Peyer's patch (tissue), 4 donors: ENCODE data around the gene SLC39A7. TPM values are rescaled to one million over a fixed set of nuclear protein-coding genes. Genes with fewer than 3 reads are reported as not detected.
A peak's percentile ranks its signal among the peaks of the same experiment; 100 is the strongest.

Experiments used
- DNase-seq, 3 donors: peaks; one replicate each; pipeline ENCODE4 v3.0.0-alpha.2; 2017 to 2019
- H3K27ac ChIP-seq, 4 donors: fragments of 200-600 bp; sonication (generic); one replicate each; pipeline ENCODE4 v1.5.1; 2016 to 2019
- H3K27me3 ChIP-seq, 2 donors: fragments of 200-600 bp; sonication (generic); one replicate each; pipeline ENCODE4 v1.5.1; 2019
- H3K36me3 ChIP-seq, 3 donors: fragments of 200-600 bp; sonication (generic); one replicate each; pipeline ENCODE4 v1.5.1; 2016 to 2019
- H3K4me1 ChIP-seq, 4 donors: fragments of 200-600 bp; sonication (generic); one replicate each; pipeline ENCODE4 v1.5.1; 2016 to 2019
- H3K4me3 ChIP-seq, 4 donors: fragments of 200-600 bp; sonication (generic); 1 replicate in 3 of 4; 2 replicates in 1 of 4; pipeline ENCODE4 v1.5.1; 2016 to 2019; ENCODE audit warnings: mild to moderate bottlenecking in 1 of 4
- H3K9me3 ChIP-seq, 4 donors: fragments of 200-600 bp; sonication (generic); one replicate each; pipeline ENCODE4 v1.5.1; 2016 to 2019; ENCODE audit warnings: mild to moderate bottlenecking in 1 of 4
- POLR2A ChIP-seq, 2 donors: fragments of 450-650 bp; IDR thresholded peaks; one replicate each; pipeline ENCODE4 v1.5.1; 2017; ENCODE audit warnings: antibody characterized with exemption in 2 of 2, mild to moderate bottlenecking in 2 of 2, moderate library complexity in 2 of 2
- total RNA-seq, 4 donors: library from RNA; depleted of rRNA; stranded (reverse); fragments of >200 nt; gene quantifications; one replicate each; pipeline ENCODE4 v1.1.0, GENCODE V29; 2016
- TF ChIP-seq, protein P1 (sequence below), 6 experiments: fragments of 450-650 bp in 4 of 6; fragments of 200-600 bp in 2 of 6; sonication (generic) in 1 of 6; IDR thresholded peaks; one replicate each; pipeline ENCODE4 v1.5.1; 2017 to 2019; ENCODE audit warnings: antibody characterized with exemption in 6 of 6, mild to moderate bottlenecking in 3 of 6, moderate library complexity in 1 of 6

SLC39A7 gene
- total RNA-seq, 4 donors from 2014 or later = 33.8 to 99.0 (median 55.0) TPM

DNA sequence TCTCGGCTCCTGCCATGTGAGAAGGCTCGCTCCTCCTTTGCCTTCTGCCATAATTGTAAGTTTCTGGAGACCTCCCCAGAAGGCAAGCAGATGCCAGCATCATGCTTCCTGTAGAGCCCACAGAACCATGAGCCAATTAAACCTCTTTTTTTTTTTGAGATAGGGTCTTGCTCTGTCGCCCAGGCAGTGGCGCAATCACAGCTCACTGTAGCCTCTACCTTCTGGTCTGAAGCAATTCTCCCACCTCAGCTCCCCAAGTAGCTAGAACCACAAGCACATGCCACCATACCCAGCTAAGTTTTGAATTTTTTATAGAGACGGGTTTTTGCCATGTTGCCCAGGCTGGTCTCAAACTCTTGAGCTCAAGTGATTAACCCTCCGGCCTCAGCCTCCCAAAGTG is 36.2 kb downstream of the SLC39A7 start:
- no peak for DNase-seq

DNA sequence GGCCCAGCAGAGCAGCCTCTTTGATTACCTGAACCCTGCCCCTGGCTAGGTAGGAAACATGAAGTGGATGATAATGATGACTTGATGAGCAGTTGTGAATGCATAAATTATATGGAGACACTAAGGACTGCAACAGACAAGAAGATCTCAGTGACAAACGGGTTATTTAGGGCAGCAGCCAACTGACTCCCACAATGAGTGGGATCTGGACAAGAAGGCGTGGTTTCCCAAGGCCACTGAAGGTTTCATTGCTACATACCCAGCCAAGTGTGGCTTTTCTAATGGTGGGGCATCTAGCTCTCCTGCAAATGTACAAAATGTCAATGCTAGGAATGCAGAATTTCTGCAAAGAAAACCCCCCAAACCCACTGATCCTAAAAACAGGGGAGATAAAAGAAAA is 37.1 kb downstream of the SLC39A7 start:
- Histone ChIP-seq H3K9me3 (no peaks in the 10 kb centered on the region), H3K27me3 (no peaks in the 10 kb centered on the region), H3K4me3 (no peak overlapping the region), H3K27ac (no peak overlapping the region), H3K4me1 (no peaks in the 10 kb centered on the region), H3K36me3 (no peaks in the 10 kb centered on the region)
- no peak for TF ChIP-seq POLR2A (IDR thresholded peaks at IDR 0.05)
- TF ChIP-seq, protein P1, sequence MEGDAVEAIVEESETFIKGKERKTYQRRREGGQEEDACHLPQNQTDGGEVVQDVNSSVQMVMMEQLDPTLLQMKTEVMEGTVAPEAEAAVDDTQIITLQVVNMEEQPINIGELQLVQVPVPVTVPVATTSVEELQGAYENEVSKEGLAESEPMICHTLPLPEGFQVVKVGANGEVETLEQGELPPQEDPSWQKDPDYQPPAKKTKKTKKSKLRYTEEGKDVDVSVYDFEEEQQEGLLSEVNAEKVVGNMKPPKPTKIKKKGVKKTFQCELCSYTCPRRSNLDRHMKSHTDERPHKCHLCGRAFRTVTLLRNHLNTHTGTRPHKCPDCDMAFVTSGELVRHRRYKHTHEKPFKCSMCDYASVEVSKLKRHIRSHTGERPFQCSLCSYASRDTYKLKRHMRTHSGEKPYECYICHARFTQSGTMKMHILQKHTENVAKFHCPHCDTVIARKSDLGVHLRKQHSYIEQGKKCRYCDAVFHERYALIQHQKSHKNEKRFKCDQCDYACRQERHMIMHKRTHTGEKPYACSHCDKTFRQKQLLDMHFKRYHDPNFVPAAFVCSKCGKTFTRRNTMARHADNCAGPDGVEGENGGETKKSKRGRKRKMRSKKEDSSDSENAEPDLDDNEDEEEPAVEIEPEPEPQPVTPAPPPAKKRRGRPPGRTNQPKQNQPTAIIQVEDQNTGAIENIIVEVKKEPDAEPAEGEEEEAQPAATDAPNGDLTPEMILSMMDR (IDR thresholded peaks at IDR 0.05) = no peak
- no peak for DNase-seq

More for the DNA sequence above, 36.2 kb downstream of the SLC39A7 start:
- Histone ChIP-seq H3K36me3 (no peaks in the 10 kb centered on the region), H3K4me1 (no peaks in the 10 kb centered on the region), H3K4me3 (no peak overlapping the region), H3K27ac (no peak overlapping the region), H3K9me3 (no peaks in the 10 kb centered on the region), H3K27me3 (no peaks in the 10 kb centered on the region)
- TF ChIP-seq, protein P1 (IDR thresholded peaks at IDR 0.05) = no peak
- no peak for TF ChIP-seq POLR2A (IDR thresholded peaks at IDR 0.05)

DNA sequence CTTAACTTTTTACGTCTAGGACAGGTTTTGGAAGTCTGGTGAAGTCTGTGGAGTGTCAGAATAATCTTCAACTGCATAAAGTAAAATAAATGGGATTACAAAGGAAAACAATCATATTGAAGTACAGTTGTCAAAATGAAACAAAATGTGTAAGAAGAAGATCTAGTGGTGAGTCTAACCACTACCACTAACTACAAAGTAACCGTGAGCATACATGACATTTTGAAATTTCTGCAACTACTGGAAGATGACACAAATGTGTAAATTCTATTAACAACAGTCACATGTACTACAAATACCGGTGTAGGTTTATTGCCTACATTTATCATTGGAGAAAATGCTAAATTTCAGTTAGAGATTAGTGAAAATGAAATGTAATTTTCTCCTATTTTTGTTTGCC is 41.3 kb downstream of the SLC39A7 start:
- Histone ChIP-seq H3K36me3 (no peaks in the 10 kb centered on the region), H3K27me3 (no peaks in the 10 kb centered on the region), H3K9me3 (no peaks in the 10 kb centered on the region), H3K4me1 (no peaks in the 10 kb centered on the region), H3K4me3 (no peak overlapping the region), H3K27ac (no peak overlapping the region)
- no peak for DNase-seq
- TF ChIP-seq, protein P1 (IDR thresholded peaks at IDR 0.05) = no peak
- TF ChIP-seq POLR2A (IDR thresholded peaks at IDR 0.05) = no peak

DNA sequence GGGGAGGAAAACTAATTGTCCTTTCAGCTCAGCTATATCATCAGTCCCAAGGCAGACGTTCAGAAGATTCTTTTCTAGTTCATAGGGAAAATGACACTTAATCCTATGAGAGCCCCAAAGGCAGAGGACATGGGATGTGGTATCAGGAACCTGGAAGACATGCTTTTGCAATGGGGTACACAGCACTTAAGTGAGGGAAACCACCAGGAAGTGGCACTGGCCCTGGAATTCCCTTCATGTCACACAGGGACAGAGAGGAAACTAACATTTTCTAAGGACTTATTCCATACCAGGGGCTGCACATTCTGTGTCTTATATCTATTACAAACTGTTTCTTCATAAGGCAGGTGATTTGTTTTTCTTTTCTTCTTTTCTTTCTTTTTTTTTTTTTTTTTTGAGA is 42.8 kb downstream of the SLC39A7 start:
- Histone ChIP-seq H3K36me3 (no peaks in the 10 kb centered on the region), H3K4me3 (no peak overlapping the region), H3K4me1 (peaks cover 0 to under 1% (median under 1%) of the 10 kb centered on the region in 4 donors), H3K27ac (no peak overlapping the region), H3K9me3 (no peaks in the 10 kb centered on the region), H3K27me3 (no peaks in the 10 kb centered on the region)
- TF ChIP-seq, protein P1 (IDR thresholded peaks at IDR 0.05) = no peak
- TF ChIP-seq POLR2A (IDR thresholded peaks at IDR 0.05) = no peak
- DNase-seq = peak in 1 of 3 donors; percentile 0

DNA sequence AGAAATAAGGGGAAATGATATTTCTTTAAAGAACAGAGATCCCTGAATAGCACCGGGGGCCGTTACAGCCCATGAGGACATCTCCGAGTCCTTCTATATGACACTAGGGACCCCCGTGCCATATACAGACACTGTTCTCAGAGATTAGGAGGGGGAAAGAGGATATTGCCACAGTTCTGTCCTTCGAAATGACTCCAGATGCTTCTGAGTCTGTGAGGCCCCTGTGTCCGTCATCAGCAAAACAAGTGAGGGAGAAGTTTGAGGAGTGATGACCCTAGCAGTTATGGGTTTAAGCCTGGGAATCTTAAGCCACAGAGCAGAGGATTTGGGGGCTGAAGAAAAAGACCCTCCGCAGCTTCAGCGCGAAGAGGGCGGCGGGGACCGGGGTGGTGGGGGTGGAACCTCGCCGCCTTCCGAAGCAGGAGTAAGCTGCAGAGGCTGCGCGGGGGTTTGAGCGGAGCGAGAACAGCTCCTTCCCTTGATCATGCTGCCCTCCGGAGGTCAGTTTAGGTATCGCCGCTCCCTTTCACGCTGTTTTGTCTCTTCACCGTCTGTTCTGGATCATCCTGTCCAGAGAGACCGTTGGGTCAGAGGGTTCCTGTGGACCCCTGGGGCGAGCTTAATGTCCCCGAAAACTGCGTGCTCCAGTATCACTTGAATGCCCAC is 47.4 kb downstream of the SLC39A7 start:
- DNase-seq = peak; percentile 92 to 97 (median 95)
- H3K36me3 ChIP-seq = no peaks in the 10 kb centered on the region
- H3K4me3 ChIP-seq = peak overlapping the region; percentile 43 to 60 (median 56)
- no peaks in the 10 kb centered on the region for H3K27me3 ChIP-seq
- peak overlapping the region; percentile 88 to 93 (median 91) for H3K27ac ChIP-seq
- H3K4me1 ChIP-seq = peaks cover 0 to 19% (median 5%) of the 10 kb centered on the region in 4 donors
- TF ChIP-seq, protein P1 (IDR thresholded peaks at IDR 0.05) = peak; percentile 90 to 97 (median 95)
- TF ChIP-seq POLR2A (IDR thresholded peaks at IDR 0.05) = no peak
- no peaks in the 10 kb centered on the region for H3K9me3 ChIP-seq
